22Rv1 (cell line): ENCODE results near the gene CDK1.

Experiments used
- H3K27ac ChIP-seq: fragments of 450-650 bp; 2 replicates; pipeline ENCODE4 v1.5.1; 2017
- ZFX ChIP-seq: fragments of 450-650 bp; IDR thresholded peaks from 2 replicates; pipeline ENCODE4 v1.6.1; 2017; ENCODE audit warnings: antibody characterized with exemption, borderline replicate concordance
- TF ChIP-seq, protein P1 (sequence below): fragments of 450-650 bp; IDR thresholded peaks from 2 replicates; pipeline ENCODE4 v1.5.1; 2017; ENCODE audit warnings: mild to moderate bottlenecking

CDK1 gene

DNA sequence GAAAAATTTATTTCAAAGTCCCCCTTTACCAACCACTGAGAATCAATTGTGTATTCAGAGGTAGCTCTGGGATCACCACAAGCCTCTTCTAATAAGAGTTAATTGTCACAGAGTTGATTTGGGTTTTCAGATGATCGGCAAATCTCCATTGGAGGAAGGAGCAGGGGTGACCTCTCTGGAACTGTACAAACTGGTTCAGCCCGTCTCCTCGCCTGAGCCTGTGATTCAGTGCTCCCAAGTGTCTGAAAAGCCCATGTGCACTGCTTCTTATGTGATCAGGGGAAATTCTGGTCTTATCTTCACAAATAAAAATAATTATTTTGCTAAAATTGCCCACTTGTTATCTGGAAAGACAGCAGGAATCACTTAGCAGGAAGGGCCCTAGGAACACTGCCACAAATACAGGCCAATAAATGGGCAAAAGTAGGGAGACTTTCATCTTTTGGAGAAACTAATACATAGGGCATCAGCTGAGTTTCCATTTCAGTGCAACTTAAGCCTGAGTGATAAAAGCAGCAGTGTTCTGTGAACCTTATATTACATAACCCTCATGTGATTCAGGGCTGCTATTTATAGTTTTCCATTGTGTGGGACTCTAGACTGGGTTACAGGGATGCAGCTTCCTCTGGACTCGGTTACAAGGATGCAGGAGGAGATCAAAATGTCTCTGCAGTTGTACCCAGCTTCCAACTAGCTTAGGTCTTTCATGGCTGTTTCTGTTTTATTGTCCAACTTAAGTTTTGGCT lies 32.3 kb downstream of the CDK1 start:
- TF ChIP-seq, protein P1, sequence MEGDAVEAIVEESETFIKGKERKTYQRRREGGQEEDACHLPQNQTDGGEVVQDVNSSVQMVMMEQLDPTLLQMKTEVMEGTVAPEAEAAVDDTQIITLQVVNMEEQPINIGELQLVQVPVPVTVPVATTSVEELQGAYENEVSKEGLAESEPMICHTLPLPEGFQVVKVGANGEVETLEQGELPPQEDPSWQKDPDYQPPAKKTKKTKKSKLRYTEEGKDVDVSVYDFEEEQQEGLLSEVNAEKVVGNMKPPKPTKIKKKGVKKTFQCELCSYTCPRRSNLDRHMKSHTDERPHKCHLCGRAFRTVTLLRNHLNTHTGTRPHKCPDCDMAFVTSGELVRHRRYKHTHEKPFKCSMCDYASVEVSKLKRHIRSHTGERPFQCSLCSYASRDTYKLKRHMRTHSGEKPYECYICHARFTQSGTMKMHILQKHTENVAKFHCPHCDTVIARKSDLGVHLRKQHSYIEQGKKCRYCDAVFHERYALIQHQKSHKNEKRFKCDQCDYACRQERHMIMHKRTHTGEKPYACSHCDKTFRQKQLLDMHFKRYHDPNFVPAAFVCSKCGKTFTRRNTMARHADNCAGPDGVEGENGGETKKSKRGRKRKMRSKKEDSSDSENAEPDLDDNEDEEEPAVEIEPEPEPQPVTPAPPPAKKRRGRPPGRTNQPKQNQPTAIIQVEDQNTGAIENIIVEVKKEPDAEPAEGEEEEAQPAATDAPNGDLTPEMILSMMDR = no peak
- TF ChIP-seq ZFX = no peak
- no peak overlapping the region for H3K27ac ChIP-seq

DNA sequence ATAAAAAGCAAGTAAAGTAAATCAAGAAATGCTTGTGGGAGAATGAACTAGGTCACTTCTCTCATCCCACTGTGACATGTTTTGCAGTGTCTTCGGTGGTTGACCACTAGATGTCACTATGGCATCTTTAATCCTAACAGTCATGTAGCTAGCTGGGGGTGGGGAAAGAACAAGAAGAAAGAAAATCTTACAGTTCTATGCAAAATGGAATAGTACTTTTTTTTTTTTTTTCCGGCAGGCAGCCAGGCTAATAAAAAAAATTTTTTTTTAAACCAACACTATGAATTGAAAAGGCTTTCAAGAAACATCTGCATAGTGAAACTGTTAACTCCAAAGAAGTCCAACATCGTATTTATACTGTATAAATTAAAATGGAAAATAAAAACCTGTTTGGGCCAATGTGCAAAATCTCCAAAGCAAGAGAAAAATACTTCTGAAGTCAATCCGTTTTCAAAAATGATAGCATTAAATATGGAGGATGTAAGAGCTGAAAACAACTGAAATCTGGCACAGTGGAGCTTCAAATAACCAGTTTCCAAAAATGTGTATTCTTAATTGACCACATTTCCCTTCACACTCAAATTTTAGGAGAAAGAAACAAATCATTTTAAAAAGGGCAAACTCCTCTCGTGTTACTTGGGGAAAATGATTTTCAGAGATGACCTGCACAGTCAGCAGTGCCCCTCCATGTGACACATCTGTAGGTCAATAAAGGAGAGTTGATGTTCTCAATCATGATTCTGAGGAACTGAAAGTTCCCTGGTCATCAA lies 38.5 kb downstream of the CDK1 start:
- TF ChIP-seq ZFX = no peak
- TF ChIP-seq, protein P1 = peak; percentile 86
- no peak overlapping the region for H3K27ac ChIP-seq

DNA sequence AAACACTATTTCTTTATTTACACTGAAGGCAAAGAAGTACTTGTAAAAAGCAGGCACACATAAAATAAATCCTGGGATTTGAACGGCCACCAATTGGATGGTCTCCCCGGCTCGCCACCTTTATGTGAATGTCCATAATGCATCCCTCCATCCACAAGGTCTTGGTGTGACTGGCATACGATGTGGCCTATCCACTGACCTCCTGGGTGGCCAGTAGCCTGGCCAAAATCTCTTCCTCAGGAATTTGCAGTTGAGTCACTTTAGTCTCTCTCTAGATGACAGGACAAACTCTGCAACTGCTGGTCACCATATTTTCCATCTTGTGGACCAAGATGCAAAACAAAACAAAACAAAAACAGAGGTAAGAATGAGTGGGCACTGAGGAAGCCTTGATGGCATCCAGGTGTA lies 39.1 kb downstream of the CDK1 start:
- no peak overlapping the region for H3K27ac ChIP-seq
- TF ChIP-seq ZFX = no peak
- TF ChIP-seq, protein P1 = no peak

DNA sequence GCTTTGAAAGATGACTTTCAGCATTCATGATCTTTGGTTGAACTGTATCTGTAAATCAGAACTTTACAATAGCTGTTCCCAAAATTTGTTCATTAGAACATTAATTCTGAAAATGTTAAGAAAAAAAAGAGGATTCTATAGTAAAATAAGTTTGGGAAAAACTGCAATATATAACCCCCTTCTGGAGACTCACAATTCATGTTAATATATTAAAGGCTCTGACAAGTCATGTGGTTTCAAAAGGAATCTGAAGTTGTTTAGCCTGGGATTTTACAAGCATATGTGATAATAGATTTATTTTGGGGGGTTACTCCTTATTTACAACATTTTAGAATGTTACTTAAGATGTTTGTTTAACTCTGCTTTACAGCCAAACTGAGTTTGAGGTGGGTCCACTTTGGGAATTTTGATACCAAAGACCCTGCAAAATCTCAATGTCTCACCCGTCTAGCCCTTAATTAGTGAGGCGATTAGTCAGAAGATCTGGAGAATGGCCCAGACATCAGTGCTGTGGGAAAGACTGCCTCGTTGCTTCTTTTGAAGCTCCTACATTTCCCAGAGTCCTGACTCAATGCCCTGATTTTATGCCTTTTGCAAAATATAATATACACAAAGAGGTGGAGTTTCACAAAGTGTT lies 40.0 kb downstream of the CDK1 start:
- TF ChIP-seq ZFX = no peak
- TF ChIP-seq, protein P1 = no peak
- no peak overlapping the region for H3K27ac ChIP-seq

DNA sequence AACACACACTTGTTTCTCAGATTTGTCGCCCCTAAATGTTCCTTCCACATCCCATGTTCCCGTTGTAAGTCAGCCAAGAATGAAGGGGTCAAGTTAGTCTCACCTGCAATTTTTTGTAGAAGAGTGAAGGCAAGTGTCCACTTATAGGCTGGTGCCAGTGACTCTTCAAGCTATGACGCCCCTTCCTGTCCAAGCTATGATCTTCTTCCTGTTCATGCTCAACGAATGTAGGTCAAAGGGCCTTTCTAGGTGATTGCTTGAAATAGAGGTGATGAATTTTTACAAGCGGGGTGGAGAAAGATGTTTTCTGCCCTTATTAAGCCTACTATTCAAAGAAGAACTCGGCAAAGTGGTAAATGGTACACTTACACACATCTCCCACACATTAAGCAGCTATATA lies 41.0 kb downstream of the CDK1 start:
- H3K27ac ChIP-seq = no peak overlapping the region
- TF ChIP-seq, protein P1 = no peak

DNA sequence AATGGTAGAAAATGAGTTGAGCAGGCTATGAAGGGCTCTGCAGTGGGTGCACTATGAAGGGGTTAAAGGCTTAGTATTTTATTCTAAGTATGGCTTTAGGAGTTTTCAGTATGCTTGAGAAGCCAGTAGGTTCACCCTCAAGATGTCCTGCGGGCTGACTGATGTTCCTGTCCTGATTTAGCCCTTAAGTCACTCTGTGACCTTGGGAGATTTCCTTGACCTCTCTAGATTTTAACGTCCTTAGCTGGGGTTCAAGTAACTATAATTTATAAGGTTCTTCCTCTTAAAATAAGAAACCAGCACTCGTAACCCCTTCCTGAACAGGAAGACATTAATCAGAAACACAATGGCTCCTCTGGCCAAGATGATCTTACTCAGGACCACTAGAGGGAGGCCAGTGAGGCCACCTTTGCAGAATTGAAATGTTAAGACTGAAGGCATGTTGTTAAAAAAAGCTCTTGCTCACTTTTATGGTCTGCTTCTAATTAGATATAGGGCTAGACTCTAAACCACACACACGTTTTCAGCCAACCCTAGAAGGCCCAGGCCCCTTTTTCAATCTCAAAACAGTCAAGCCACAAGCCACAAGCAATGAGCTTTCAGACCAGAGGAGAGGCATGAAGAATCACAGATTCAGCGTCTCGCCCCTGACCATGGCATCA lies 41.9 kb downstream of the CDK1 start:
- no peak for TF ChIP-seq ZFX
- TF ChIP-seq, protein P1 = peak; percentile 37
- H3K27ac ChIP-seq = no peak overlapping the region
